GM19239 (cell line): ENCODE data around the gene NLRP12.
"Not testable (repeated sequence)": the region's sequence is repeated elsewhere in the genome, so short reads cannot be mapped to it uniquely, and the experiment has no call there.

ENCODE experiments used
- DNase-seq: peaks from one replicate; pipeline ENCODE4 v3.0.0; 2011; ENCODE audit warnings: low spot score; ENCODE audit not compliant: insufficient read length
- FAIRE-seq: peaks from 2 replicates; lab custom pipeline; 2011; peaks lifted over from hg19 to GRCh38; lab: Jason Lieb, UNC

Gene NLRP12

GRCh38 chr19:53785196-53785889 is 38.8 kb downstream of the NLRP12 start:
- no peak for FAIRE-seq
- no peak for DNase-seq

- no peak for FAIRE-seq
Measured at GRCh38 chr19:53782698-53783097, 41.4 kb downstream of the NLRP12 start.

GRCh38 chr19:53781332-53781731 is 42.8 kb downstream of the NLRP12 start:
- DNase-seq, FAIRE-seq: not testable (repeated sequence)

More at GRCh38 chr19:53782698-53783097, 41.4 kb downstream of the NLRP12 start:
- DNase-seq, result no peak

GRCh38 chr19:53780506-53780905 is 43.6 kb downstream of the NLRP12 start:
- no peak for FAIRE-seq
- no peak for DNase-seq

GRCh38 chr19:53775524-53775923 is 48.6 kb downstream of the NLRP12 start:
- FAIRE-seq (no peak), DNase-seq (no peak)

- DNase-seq, FAIRE-seq: not testable (repeated sequence)
Measured at GRCh38 chr19:53774491-53774890, 49.6 kb downstream of the NLRP12 start.

GRCh38 chr19:53773999-53774398 is 50.1 kb downstream of the NLRP12 start:
- DNase-seq (no peak), FAIRE-seq (no peak)

GRCh38 chr19:53772943-53773342 is 51.2 kb downstream of the NLRP12 start:
- FAIRE-seq (no peak), DNase-seq (no peak)

- DNase-seq, result no peak
- FAIRE-seq, result no peak
Measured at GRCh38 chr19:53771144-53771543, 53.0 kb downstream of the NLRP12 start.

- not testable (repeated sequence) for DNase-seq, FAIRE-seq
Measured at GRCh38 chr19:53769696-53770309, 54.3 kb downstream of the NLRP12 start.

- DNase-seq (no peak), FAIRE-seq (no peak)
Measured at GRCh38 chr19:53768401-53768800, 55.7 kb downstream of the NLRP12 start.

- not testable (repeated sequence) for DNase-seq, FAIRE-seq
Measured at GRCh38 chr19:53758991-53759390, 65.1 kb downstream of the NLRP12 start.
